NT2/D1 (cell line): ENCODE results near the gene PEAK3.

Source experiments
- DNase-seq: peaks from one replicate; pipeline ENCODE4 v3.0.0-alpha.2; 2011; ENCODE audit warnings: low read depth, low spot score
- H3K27me3 ChIP-seq: 2 replicates; pipeline ENCODE4 v1.6.0; 2011; ENCODE audit warnings: mild to moderate bottlenecking; ENCODE audit not compliant: insufficient read length, insufficient read depth
- H3K36me3 ChIP-seq: 2 replicates; pipeline ENCODE4 v1.6.1; 2011; ENCODE audit warnings: mild to moderate bottlenecking, low read length, mixed read lengths; ENCODE audit not compliant: insufficient read depth, insufficient read length
- H3K4me1 ChIP-seq: 2 replicates; pipeline ENCODE4 v1.5.1; 2011; ENCODE audit not compliant: insufficient read depth, insufficient read length
- H3K4me3 ChIP-seq: 2 replicates; pipeline ENCODE4 v1.5.1; 2011; ENCODE audit warnings: low read depth; ENCODE audit not compliant: insufficient read length
- H3K9ac ChIP-seq: 2 replicates; pipeline ENCODE4 v1.6.0; 2011; ENCODE audit warnings: low read depth; ENCODE audit not compliant: insufficient read length
- H3K9me3 ChIP-seq: 2 replicates; pipeline ENCODE4 v1.5.1; 2011; ENCODE audit warnings: mild to moderate bottlenecking, low read length; ENCODE audit not compliant: insufficient read depth
- SUZ12 ChIP-seq: IDR thresholded peaks from 2 replicates; pipeline ENCODE4 v1.6.1; 2011; ENCODE audit not compliant: insufficient read length, insufficient read depth; ENCODE audit errors: extremely low read depth
- YY1 ChIP-seq: IDR thresholded peaks from 2 replicates; pipeline ENCODE4 v1.6.1; 2011; ENCODE audit not compliant: insufficient read length, insufficient read depth
- ZNF274 ChIP-seq: IDR thresholded peaks from 2 replicates; pipeline ENCODE4 v1.6.1; 2011; ENCODE audit warnings: mild to moderate bottlenecking, low read depth, low read length

The PEAK3 gene

DNA sequence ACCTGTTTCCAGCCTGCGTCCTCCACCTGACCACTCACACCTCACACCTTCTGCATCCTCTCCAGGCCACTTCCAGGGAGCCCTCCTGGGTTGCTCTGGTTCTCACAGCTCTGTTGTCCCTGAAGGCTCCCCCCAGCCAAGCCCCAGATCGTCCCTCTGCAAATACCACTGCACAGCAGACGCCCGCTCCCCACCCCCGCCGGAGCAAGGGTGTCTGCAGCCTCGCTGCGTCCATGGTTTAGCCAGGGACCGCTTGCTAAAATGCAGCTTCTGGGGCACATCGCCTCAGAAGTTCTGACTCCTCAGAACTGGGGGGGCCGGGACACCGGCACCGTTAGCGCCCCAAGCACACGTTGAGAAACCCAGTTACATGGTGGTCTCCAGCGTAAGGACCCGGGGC, 25.0 kb upstream of the PEAK3 start:
- H3K4me1 ChIP-seq, result peaks cover 26% of the 10 kb centered on the region
- H3K4me3 ChIP-seq, result no peak overlapping the region
- peaks cover 23% of the 10 kb centered on the region for H3K27me3 ChIP-seq
- no peaks in the 10 kb centered on the region for H3K36me3 ChIP-seq
- H3K9me3 ChIP-seq, result no peaks in the 10 kb centered on the region
- no peak overlapping the region for H3K9ac ChIP-seq
- DNase-seq, result no peak
- no peak for TF ChIP-seq ZNF274
- no peak for TF ChIP-seq SUZ12
- no peak for TF ChIP-seq YY1

DNA sequence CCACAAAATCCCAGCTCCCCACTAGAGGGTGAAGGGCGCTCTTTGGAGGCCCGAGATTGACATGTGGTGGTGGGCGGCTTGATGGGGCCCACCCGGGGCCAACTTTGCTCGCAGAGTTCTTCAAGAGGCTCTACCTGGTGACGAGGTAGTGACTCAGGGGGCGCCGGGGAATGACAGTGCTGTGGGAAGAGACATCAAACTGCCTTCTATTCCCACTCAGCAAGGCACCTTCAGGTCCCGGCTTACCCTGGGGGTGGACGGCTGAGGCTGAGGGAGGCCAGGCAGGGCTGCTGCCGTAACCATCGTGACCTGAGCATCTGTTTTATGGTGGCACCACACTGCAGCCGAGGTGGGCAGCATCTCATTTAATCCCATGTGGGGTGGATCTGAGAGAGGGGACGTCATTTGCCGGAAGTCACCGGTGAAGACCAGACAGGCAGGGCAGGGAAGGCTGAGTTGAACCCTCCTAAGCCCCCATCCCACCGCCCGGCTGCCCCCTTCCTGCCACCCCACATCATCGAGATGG, 24.4 kb upstream of the PEAK3 start:
- no peak overlapping the region for H3K4me3 ChIP-seq
- H3K36me3 ChIP-seq, result no peaks in the 10 kb centered on the region
- H3K9ac ChIP-seq, result no peak overlapping the region
- TF ChIP-seq ZNF274 (no peak), SUZ12 (no peak), YY1 (no peak)
- peaks cover 23% of the 10 kb centered on the region for H3K27me3 ChIP-seq
- H3K9me3 ChIP-seq, result no peaks in the 10 kb centered on the region
- DNase-seq, result no peak
- H3K4me1 ChIP-seq, result peaks cover 28% of the 10 kb centered on the region

DNA sequence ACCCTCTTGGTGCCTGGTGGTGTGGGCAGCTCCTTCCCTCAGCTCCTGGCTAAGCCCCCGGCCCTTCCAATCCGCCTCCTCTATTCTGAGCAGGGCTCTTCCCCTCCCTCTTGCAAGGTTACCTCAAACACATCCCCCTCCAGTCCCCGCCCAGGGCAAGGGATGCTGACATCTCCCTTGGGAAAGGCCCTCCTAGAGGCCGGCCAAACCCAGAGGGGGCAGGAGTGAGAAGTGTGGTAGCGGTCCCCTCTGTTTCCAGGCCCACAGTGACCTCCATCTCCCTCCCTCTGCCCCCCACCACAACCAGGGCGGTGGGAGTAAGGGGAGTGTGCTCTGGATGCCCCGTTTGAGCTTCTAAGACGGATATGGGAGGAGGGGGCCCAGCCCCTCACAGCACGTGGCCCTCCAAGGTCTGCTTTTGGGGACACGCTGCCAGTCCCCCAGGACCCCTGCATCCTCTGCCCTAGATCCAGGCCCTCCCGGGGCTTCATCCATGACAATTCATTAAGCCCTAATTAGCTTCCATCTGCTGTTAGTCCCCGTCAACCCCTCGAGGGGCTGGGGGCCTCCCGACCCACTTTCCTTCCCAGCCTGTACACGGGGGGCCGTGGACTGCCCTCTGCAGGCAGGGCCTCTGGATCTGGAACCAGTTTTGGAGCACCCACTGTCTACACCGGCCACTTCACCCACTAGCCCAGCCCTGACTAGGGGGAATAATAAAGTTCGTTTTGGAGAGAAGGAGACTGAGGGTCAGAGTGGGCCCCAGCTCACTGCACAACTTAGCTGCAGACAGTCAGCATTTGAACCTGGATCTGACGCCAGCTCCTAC, 23.7 kb upstream of the PEAK3 start:
- no peaks in the 10 kb centered on the region for H3K9me3 ChIP-seq
- no peak for DNase-seq
- H3K4me1 ChIP-seq, result peaks cover 33% of the 10 kb centered on the region
- no peak for TF ChIP-seq ZNF274
- no peak for TF ChIP-seq SUZ12
- TF ChIP-seq YY1, result no peak
- H3K36me3 ChIP-seq, result no peaks in the 10 kb centered on the region
- H3K27me3 ChIP-seq, result peaks cover 23% of the 10 kb centered on the region
- H3K4me3 ChIP-seq, result no peak overlapping the region
- H3K9ac ChIP-seq, result no peak overlapping the region

DNA sequence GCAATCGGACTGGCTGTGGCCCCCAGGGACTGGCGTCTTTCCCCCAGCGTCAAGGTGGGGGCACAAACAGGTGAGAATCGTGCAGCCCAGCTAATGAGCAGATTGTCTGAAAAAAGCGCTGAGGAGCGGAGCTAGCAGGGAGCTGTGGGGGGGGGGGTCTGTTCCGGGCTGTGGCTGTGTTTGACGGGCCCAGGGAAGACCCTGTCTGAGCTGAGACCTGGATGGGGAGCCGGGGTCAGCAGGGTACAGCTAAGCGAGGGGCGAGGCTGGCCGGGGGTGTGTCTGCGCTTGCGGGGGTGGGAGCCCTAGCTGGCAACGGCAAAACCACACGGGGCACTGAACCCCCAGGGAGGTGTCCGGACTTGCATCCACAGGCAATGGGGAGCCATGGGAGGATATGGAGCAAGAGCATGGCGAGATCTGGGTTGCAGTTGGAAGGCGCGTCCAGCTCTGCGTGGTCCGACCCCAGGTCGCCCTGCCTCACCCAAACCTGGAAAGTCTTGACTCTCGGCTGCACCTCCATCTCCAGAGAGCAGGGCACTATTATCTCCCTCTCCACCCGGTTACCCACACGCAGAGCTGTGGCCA, 21.3 kb upstream of the PEAK3 start:
- peaks cover 21% of the 10 kb centered on the region for H3K27me3 ChIP-seq
- DNase-seq, result no peak
- no peak overlapping the region for H3K4me3 ChIP-seq
- H3K4me1 ChIP-seq, result peaks cover 38% of the 10 kb centered on the region
- TF ChIP-seq SUZ12 (no peak), ZNF274 (no peak), YY1 (no peak)
- no peaks in the 10 kb centered on the region for H3K9me3 ChIP-seq
- no peaks in the 10 kb centered on the region for H3K36me3 ChIP-seq
- no peak overlapping the region for H3K9ac ChIP-seq

DNA sequence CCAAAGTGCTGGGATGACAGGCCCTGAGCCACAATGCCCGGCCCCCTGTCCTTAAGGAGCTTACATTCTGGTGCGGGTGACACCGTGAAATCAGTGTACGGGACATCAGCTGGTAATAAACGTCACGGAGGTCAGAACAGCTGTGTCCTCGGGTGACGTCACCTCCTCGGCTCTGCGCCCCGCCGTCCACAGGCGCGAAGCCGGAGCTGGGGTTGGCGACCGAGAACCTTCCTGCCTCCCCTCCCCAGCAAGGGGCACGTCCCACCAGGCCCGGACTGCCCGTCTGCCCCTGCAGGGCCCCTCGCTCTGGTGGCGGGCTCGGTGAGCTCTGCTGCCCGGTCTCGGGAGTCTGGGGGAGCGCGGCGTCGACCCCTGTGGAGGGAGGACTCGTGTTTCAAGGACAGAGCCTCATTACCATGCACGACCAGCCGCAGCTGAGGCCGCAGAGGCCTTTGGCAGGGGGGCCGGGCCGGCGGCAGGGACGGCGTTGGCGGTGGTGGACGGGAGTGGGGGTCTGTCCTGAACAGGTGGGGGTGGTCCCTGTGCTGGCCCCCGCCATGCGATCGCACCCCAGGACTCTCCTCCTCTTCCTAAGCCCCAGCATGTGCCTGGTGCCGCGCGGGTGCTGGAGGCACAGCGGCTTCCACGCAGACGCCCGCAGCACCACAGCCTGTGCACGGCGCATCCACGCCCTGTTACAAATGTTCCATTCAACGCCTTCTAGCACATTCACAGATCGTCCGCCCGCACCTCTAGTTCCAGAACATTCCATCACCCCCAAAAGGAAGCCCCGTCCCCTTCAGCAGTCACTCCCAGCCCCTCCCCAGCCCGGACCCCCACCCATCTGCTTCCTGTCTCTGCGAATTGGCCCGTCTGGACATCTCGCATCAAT, 20.6 kb upstream of the PEAK3 start:
- no peak for DNase-seq
- peaks cover 15% of the 10 kb centered on the region for H3K27me3 ChIP-seq
- peak overlapping the region; percentile 1 for H3K4me3 ChIP-seq

DNA sequence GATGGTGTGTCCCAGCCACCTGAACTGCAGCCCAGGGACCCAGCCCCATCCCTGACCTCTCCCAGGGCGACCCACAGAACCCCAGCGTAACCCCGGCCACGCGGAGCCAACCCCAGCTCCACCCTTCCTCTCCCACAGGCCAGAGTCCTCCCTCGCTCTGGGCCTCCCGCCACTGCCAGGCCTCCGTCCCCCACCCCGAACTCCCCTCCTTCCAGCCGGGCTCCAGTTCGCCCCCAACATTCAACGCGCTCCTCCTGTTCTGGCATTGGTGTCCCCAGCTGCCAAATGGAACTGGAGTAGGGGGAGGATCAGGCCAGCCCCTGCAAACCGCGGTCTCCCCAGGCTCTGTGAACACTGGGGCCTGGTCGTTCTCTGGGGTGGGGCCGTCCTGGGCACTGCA, 18.6 kb upstream of the PEAK3 start:
- no peak for DNase-seq
- H3K9ac ChIP-seq, result no peak overlapping the region

More for the DNA sequence above, 20.6 kb upstream of the PEAK3 start:
- no peaks in the 10 kb centered on the region for H3K9me3 ChIP-seq
- peaks cover 36% of the 10 kb centered on the region for H3K4me1 ChIP-seq
- H3K9ac ChIP-seq, result peak overlapping the region; percentile 15
- TF ChIP-seq YY1 (no peak), SUZ12 (no peak), ZNF274 (no peak)
- no peaks in the 10 kb centered on the region for H3K36me3 ChIP-seq

More for the DNA sequence above, 18.6 kb upstream of the PEAK3 start:
- Histone ChIP-seq H3K27me3 (peaks cover 12% of the 10 kb centered on the region), H3K9me3 (no peaks in the 10 kb centered on the region), H3K4me3 (no peak overlapping the region), H3K36me3 (no peaks in the 10 kb centered on the region), H3K4me1 (peaks cover 26% of the 10 kb centered on the region)
- TF ChIP-seq SUZ12 (no peak), YY1 (no peak), ZNF274 (no peak)
